Astrocyte of the spinal cord (primary cell): Measurements from ENCODE around the gene NUMBL.

Experiments
- DNase-seq: peaks from one replicate; pipeline ENCODE4 v3.0.0; 2011; ENCODE audit warnings: low read depth, low spot score
- H3K4me3 ChIP-seq: 2 replicates; pipeline ENCODE4 v1.5.1; 2011; ENCODE audit warnings: low read depth, mild to moderate bottlenecking, low read length, moderate library complexity
- in situ Hi-C: cut with HindIII; loops from 2 replicates; pipeline ENCODE4 v1.10.0; 2017; ENCODE audit warnings: low sequenced_read_pairs
- TF ChIP-seq, protein P1 (sequence below): IDR thresholded peaks from 2 replicates; pipeline ENCODE4 v1.5.1; 2012; ENCODE audit warnings: low read depth, mild to moderate bottlenecking, low read length, inconsistent platforms

Gene NUMBL

DNA sequence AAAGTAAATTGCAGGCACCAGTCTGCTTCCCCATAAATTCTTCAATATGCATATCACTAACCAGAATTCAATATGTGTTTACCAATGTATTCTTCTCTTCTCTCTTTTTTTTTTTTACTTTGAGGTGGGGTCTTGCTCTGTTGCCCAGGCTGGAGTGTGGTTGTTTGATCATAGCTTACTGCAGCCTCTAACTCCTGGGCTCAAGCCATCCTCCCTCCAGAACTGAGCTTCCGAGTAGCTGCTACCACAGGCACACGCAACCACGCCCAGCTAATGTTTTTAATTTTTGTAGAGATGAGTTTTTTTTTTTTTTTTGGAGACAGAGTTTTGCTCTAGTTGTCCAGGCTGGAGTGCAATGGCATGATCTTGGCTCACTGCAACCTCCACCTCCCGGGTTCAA lies 72.5 kb downstream of the NUMBL start:
- TF ChIP-seq, protein P1, sequence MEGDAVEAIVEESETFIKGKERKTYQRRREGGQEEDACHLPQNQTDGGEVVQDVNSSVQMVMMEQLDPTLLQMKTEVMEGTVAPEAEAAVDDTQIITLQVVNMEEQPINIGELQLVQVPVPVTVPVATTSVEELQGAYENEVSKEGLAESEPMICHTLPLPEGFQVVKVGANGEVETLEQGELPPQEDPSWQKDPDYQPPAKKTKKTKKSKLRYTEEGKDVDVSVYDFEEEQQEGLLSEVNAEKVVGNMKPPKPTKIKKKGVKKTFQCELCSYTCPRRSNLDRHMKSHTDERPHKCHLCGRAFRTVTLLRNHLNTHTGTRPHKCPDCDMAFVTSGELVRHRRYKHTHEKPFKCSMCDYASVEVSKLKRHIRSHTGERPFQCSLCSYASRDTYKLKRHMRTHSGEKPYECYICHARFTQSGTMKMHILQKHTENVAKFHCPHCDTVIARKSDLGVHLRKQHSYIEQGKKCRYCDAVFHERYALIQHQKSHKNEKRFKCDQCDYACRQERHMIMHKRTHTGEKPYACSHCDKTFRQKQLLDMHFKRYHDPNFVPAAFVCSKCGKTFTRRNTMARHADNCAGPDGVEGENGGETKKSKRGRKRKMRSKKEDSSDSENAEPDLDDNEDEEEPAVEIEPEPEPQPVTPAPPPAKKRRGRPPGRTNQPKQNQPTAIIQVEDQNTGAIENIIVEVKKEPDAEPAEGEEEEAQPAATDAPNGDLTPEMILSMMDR = no peak
- H3K4me3 ChIP-seq = no peak overlapping the region
- in situ Hi-C loops = no loop called here
- DNase-seq = no peak

DNA sequence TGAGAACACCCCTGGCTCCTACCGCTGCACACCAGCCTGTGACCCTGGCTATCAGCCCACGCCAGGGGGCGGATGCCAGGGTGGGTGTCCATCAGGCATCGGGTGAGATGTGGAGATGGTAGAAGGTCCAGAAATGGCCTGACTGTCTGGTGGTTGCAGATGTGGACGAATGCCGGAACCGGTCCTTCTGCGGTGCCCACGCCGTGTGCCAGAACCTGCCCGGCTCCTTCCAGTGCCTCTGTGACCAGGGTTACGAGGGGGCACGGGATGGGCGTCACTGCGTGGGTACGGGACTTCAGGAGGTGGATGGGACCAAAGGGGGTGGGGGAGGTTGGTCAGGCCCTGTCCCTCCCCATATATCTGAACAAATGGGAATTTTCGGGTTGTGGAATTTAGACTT lies 73.5 kb downstream of the NUMBL start:
- no peak for DNase-seq
- in situ Hi-C loops = no loop called here
- no peak overlapping the region for H3K4me3 ChIP-seq
- TF ChIP-seq, protein P1 = no peak

DNA sequence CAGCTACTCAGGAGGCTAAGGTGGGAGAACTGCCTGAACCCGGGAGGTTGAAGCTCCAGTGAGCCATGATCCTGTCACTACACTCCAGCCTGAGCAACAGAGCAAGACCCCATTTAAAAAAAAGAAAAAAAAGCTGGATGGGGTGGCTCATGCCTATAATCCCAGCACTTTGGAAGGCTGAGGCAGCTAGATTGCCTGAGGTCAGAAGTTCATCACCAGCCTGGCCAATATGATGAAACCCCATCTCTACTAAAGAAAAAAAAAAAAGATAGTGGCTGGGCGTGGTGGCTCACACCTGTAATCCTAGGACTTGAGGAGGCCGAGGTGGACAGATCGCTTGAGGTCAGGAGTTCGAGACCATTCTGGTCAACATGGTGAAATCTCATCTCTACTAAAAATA lies 74.3 kb downstream of the NUMBL start:
- DNase-seq = no peak
- in situ Hi-C loops = no loop called here
- H3K4me3 ChIP-seq = no peak overlapping the region
- TF ChIP-seq, protein P1 = no peak
